Thymus (tissue), 11 donors: ENCODE data around the gene FMC1. TPM values are rescaled to one million over a fixed set of nuclear protein-coding genes. Genes with fewer than 3 reads are reported as not detected.
A peak's percentile ranks its signal among the peaks of the same experiment; 100 is the strongest.
"Not testable (repeated sequence)": the region's sequence is repeated elsewhere in the genome, so short reads cannot be mapped to it uniquely, and the experiment has no call there.

ENCODE experiments used
- DNase-seq, 9 donors: peaks; one replicate each; pipeline ENCODE4 v3.0.0-alpha.2; 2013; ENCODE audit warnings: low spot score in 9 of 9, low read depth in 6 of 9, missing footprints in 1 of 9
- H3K27ac ChIP-seq, 2 donors: one replicate each; pipeline ENCODE4 v1.5.1; 2013; ENCODE audit warnings: control low read depth in 1 of 2, low read depth in 1 of 2, low read length in 1 of 2, mild to moderate bottlenecking in 1 of 2, moderate library complexity in 1 of 2
- H3K27me3 ChIP-seq, 2 donors: one replicate each; pipeline ENCODE4 v1.5.1; 2013; ENCODE audit warnings: low read length in 1 of 2; ENCODE audit not compliant: control insufficient read depth in 2 of 2, insufficient read depth in 1 of 2
- H3K36me3 ChIP-seq, 2 donors: one replicate each; pipeline ENCODE4 v1.5.1; 2013; ENCODE audit warnings: low read length in 1 of 2, mild to moderate bottlenecking in 1 of 2, moderate library complexity in 1 of 2; ENCODE audit not compliant: control insufficient read depth in 2 of 2, insufficient read depth in 2 of 2
- H3K4me1 ChIP-seq, 2 donors: one replicate each; pipeline ENCODE4 v1.5.1; 2013; ENCODE audit warnings: low read length in 2 of 2; ENCODE audit not compliant: control insufficient read depth in 2 of 2, insufficient read depth in 2 of 2
- H3K4me3 ChIP-seq, 2 donors: one replicate each; pipeline ENCODE4 v1.5.1; 2013; ENCODE audit warnings: low read length in 2 of 2, control low read depth in 1 of 2, mild to moderate bottlenecking in 1 of 2
- H3K9me3 ChIP-seq, 2 donors: one replicate each; pipeline ENCODE4 v1.5.1; 2013; ENCODE audit warnings: low read length in 1 of 2, mild to moderate bottlenecking in 1 of 2; ENCODE audit not compliant: control insufficient read depth in 2 of 2, insufficient read depth in 1 of 2
- WGBS: extraction: QIAGEN DNeasy Blood & Tissue Kit; methylation state at CpG from one replicate; pipeline ENCODE4 v1.1.7; 2013; 5-methylcytosine and 5-hydroxymethylcytosine counted together
- polyA plus RNA-seq: library from polyadenylated mRNA; stranded (reverse); fragments of 200-250 nt; gene quantifications from one replicate; pipeline ENCODE4 v1.2.3, GENCODE V29; 2013
- total RNA-seq: library from RNA; stranded (reverse); fragments of 120-200 nt; gene quantifications from one replicate; pipeline ENCODE4 v1.2.4, GENCODE V29; 2013
- donor health status: healthy.

The FMC1 gene
- total and polyA plus RNA-seq, 2 donors, result 17.4 to 24.6 TPM

DNA sequence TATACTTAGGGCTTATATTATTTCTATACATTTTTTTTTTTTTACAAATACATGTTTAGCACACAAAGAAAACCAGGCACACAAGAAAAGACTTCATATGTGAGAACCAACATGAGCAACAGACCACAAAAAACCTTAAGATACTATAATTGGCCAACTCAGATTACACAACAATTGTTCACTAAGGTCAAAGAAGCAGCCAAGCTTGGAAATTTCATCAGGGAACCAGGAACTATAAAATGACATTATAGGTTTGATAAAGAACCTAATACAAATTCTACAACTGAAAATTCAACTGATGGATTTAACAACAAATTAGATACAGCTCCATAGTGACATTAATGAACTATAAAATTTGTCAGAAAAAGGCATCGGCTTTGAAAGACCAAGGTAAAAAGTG lies 14.2 kb downstream of the FMC1 start:
- no peaks in the 10 kb centered on the region for H3K27me3 ChIP-seq
- DNase-seq, result no peak
- H3K36me3 ChIP-seq, result peaks cover 0 to 2% of the 10 kb centered on the region in 2 donors
- H3K4me3 ChIP-seq, result no peak overlapping the region
- H3K9me3 ChIP-seq, result no peaks in the 10 kb centered on the region
- 96% methylated on average over 1 of the region's 1 CpG for WGBS
- H3K27ac ChIP-seq, result no peak overlapping the region
- peaks cover 0 to 3% of the 10 kb centered on the region in 2 donors for H3K4me1 ChIP-seq

DNA sequence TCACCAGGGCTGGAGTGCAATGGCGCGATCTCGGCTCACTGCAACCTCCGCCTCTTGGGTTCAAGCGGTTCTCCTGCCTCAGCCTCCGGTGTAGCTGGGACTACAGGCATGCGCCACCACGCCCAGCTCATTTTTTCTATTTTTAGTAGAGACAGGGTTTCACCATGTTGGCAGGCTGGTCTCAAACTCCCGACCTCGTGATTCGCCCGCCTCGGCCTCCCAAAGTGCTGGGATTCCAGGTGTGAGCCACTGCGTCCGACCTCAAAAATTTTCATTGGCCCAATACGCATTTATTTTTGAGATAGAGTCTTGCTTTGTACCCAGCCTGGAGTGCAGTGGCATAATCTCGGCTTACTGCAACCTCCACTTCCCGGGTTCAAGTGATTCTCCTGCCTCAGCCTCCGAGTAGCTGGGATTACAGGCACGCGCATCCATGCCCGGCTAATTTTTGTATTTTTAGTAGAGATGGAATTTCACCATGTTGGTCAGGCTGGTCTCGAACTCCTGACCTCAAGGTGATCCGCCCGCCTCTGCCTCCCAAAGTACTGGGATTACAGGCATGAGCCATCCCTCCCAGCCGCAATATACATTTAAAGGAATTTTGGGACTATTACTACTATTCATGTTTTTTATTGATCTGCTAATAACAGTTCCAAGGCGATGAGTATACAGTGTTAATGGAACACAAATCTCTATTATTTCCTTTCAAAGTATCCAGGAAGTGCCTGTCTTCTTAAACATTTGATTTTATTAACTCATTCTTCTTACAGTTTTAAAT lies 16.8 kb downstream of the FMC1 start:
- H3K4me1 ChIP-seq, DNase-seq, H3K9me3 ChIP-seq, H3K36me3 ChIP-seq, H3K27me3 ChIP-seq: not testable (repeated sequence)
- Histone ChIP-seq H3K4me3 (peak overlapping the region in 1 of 2 donors; percentile 83), H3K27ac (peak overlapping the region in 1 of 2 donors; percentile 97)
- WGBS, result 94% methylated on average over 27 of the region's 27 CpGs

DNA sequence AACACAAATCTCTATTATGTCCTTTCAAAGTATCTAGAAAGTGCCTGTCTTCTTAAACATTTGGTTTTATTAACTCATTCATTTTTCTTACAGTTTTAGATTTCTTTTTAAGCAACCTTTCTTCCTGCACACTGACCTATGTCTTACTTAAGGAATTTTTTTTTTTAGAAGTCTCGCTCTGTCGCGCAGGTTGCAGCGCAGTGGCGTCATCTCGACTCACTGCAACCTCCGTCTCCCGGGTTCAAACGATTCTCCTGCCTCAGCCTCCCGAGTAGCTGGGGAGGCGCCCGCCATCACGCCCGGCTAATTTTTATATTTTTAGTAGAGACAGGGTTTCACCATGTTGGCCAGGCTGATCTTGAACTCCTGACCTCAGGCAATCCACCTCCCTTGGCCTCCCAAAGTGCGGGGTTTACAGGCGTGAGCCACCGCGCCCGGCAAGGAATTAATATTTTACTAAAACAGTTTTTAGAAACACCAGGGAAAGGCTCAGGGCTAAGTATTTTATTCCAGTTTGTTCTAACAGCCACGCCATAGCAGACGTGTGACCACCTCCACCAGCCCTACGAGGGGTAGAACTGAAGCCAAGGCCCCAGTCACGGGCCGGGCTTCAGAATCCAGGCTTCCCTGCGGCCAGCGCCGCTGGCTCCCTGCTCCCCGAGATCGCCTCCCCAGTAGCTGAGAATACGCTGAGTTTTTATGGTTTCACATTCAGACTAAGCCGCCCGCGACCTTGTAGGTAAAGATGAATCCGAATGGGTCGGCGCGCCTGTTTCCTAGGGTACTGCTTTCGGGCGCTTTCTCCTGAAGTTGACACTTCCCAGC lies 17.6 kb downstream of the FMC1 start:
- Histone ChIP-seq H3K27ac (peak overlapping the region; percentile 97 to 100), H3K4me3 (peak overlapping the region; percentile 83 to 93), H3K36me3 (peaks cover 3 to 12% of the 10 kb centered on the region in 2 donors), H3K27me3 (no peaks in the 10 kb centered on the region), H3K9me3 (no peaks in the 10 kb centered on the region), H3K4me1 (peaks cover 7 to 13% of the 10 kb centered on the region in 2 donors)
- under 1% methylated on average over 39 of the region's 39 CpGs for WGBS
- DNase-seq, result peak in 3 of 9 donors; percentile 18 to 53 (median 40)

DNA sequence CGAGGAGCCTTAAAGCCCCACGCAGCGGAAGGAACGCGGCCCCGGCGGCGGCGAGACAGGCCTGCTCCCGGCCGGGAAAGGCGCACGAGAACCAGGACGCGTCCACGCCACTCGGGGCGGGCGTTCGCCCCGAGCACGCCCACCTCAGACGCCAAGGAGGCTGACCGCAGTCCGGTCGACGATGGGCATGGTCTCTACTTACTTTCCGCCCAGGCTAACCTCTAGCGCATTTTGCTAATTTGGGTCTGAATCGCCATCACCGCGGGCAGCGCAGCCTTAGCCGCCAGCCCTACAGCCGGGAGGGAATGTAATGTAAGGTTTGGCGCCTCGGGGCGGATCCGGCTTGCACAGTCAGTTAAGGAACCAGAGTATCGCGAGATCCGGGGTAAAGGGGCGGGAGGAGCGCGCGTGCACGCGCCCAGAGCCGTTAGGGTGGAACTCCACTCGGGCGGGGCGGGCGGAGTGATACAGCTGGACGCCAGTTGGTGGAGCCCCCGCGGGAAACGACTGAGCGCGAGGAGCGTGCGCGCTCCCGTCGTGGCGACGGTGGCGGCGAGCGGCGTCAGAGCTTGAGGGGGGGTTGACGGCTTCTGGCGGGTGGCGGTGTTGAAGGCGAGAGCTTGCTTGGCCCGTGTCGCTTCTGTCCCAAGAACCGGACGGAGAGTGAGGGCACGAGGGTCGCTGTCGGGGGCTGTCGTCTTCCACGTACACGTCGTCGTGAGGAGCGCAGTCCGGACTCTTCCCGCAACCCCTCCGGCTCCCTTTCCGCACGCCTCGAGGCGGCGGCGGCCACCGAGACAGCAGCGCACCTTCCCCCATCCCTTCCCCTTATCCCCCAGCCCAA lies 18.5 kb downstream of the FMC1 start, which contains the start of gene LUC7L2:
Gene LUC7L2, plus strand, starts transcription at position 529 of the 844 bp plus-strand sequence. CDS start 368 bp downstream, outside the sequence.
- no peaks in the 10 kb centered on the region for H3K27me3 ChIP-seq
- WGBS, result under 1% methylated on average over 98 of the region's 98 CpGs
- H3K27ac ChIP-seq, result peak within 1 kb of the TSS; percentile 97 to 100
- H3K9me3 ChIP-seq, result no peaks in the 10 kb centered on the region
- DNase-seq, result peak; percentile 98 to 100 (median 100)
- H3K4me1 ChIP-seq, result peaks cover 7 to 13% of the 10 kb centered on the region in 2 donors
- H3K4me3 ChIP-seq, result peak within 1 kb of the TSS; percentile 83 to 93
- H3K36me3 ChIP-seq, result peaks cover 3 to 12% of the 10 kb centered on the region in 2 donors

DNA sequence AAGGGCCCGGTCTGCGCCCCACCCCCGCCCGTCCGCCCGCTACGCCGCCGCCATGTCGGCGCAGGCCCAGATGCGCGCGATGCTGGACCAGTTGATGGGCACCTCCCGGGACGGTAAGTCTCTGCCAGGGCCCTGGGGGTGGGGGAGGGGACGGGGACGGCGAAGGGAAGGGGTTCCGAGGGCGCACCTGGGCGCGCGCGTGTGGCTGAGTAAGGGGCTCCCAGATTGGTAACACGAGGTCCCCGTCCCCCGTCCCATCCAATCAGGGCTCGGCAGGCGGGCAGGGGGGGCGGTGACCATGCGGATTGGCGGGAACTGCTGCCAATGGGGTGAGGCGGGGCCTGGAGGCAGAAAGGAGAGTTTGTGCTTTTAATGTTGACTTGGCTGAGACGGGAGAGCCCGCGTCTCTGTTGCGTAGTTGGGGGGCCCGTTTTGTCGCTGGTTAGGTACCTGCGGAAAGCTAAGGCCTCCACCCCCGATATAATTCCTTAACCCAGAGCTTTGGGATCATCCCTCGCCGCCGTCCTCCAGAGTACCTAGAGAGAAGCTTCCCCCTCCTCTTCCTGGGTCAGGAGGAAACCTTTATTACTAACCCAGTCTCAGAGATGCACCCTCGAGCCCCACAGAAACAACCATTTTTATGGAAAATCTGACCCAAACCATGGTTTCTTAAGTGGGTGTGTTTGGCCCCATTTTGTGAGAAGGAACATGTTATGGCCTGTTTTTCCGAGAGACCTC lies 19.2 kb downstream of the FMC1 start:
- no peaks in the 10 kb centered on the region for H3K9me3 ChIP-seq
- H3K36me3 ChIP-seq, result peaks cover 3 to 13% of the 10 kb centered on the region in 2 donors
- peaks cover 7 to 13% of the 10 kb centered on the region in 2 donors for H3K4me1 ChIP-seq
- H3K27me3 ChIP-seq, result no peaks in the 10 kb centered on the region
- peak overlapping the region; percentile 97 to 100 for H3K27ac ChIP-seq
- under 1% methylated on average over 47 of the region's 47 CpGs for WGBS
- peak; percentile 82 to 98 (median 96) for DNase-seq
- peak overlapping the region; percentile 83 to 93 for H3K4me3 ChIP-seq

DNA sequence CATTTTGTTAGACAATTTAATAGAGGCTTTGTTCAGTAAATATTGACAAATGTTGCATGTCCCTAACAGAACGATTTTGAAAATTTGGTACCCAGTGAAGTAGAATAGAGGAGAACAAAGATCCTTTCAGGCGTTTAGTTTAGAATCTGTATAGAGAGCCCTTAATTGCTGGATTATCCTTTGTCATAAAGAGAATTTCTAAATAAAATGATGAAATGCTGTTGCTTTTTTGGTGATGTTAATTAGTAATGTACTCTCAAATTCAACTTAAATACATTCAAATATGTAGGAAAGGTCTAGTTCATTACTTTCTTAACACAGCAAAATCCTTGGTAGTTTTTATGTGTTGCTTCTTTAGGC lies 19.8 kb downstream of the FMC1 start:
- no peaks in the 10 kb centered on the region for H3K9me3 ChIP-seq
- H3K36me3 ChIP-seq, result peaks cover 3 to 18% of the 10 kb centered on the region in 2 donors
- 0% methylated on average over 2 of the region's 2 CpGs for WGBS
- H3K4me3 ChIP-seq, result peak overlapping the region; percentile 83 to 93
- no peaks in the 10 kb centered on the region for H3K27me3 ChIP-seq
- peak overlapping the region; percentile 88 to 97 for H3K27ac ChIP-seq
- H3K4me1 ChIP-seq, result peaks cover 7 to 13% of the 10 kb centered on the region in 2 donors
- no peak for DNase-seq

DNA sequence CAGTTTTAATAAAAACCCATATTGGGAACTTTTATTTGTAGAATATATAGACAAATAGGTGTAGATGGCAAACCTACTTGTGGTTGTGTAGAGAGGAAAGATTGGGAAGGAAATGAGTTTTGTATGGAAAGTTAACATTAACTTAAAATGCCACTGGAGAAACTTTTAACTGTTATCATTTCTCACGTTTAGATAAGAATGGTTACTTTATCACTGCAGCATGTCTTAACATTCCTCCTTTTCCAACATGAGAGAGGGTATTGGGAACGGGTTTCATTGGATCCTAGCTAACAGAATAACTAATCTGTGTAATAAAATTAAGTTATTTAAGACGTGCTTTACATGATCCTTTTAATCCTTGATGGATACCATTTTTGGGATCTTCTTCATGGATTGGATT lies 20.4 kb downstream of the FMC1 start:
- peaks cover 4 to 22% of the 10 kb centered on the region in 2 donors for H3K36me3 ChIP-seq
- H3K27ac ChIP-seq, result peak overlapping the region in 1 of 2 donors; percentile 97
- 38% methylated on average over 3 of the region's 3 CpGs for WGBS
- no peaks in the 10 kb centered on the region for H3K27me3 ChIP-seq
- H3K4me1 ChIP-seq, result peaks cover 7 to 13% of the 10 kb centered on the region in 2 donors
- peak overlapping the region; percentile 8 to 83 for H3K4me3 ChIP-seq
- DNase-seq, result no peak
- H3K9me3 ChIP-seq, result no peaks in the 10 kb centered on the region

DNA sequence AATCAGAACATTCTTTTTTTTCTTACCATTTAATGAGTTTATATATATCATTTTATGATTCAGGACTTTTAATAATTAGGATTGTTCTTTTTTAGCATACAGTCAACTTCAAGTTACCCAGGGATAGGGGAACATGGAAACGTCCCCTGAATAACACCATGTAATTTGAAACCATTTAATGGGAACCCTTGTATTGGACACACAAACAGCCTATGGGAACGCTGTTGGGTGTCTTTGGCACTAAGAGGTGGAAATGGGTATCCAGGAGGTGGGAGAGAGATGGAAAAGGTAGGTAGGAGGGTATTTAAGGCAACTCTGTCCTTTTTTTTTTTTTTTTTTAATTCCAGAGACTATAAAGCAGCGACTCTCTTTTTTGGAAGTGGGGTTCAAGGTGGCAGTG lies 21.2 kb downstream of the FMC1 start:
- H3K27me3 ChIP-seq, result no peaks in the 10 kb centered on the region
- no peaks in the 10 kb centered on the region for H3K9me3 ChIP-seq
- peaks cover 5 to 26% of the 10 kb centered on the region in 2 donors for H3K36me3 ChIP-seq
- no peak overlapping the region for H3K27ac ChIP-seq
- no peak for DNase-seq
- H3K4me3 ChIP-seq, result no peak overlapping the region
- WGBS, result 87% methylated on average over 3 of the region's 3 CpGs
- H3K4me1 ChIP-seq, result peaks cover 7 to 13% of the 10 kb centered on the region in 2 donors
